K562 (cell line): ENCODE data around the gene NIPAL1. TPM values are rescaled to one million over a fixed set of nuclear protein-coding genes. Genes with fewer than 3 reads are reported as not detected.

Source experiments
- NELFE ChIP-seq: IDR thresholded peaks from 2 replicates; pipeline ENCODE4 v1.6.1; 2011; ENCODE audit warnings: mild to moderate bottlenecking; ENCODE audit not compliant: insufficient read depth, insufficient read length
- NFIC ChIP-seq: fragments of 450-650 bp; IDR thresholded peaks from 2 replicates; pipeline ENCODE4 v1.6.1; 2017; ENCODE audit warnings: mild to moderate bottlenecking, inconsistent platforms
- TRIM28 ChIP-seq: fragments of 450-650 bp; IDR thresholded peaks from 2 replicates; pipeline ENCODE4 v1.6.1; 2017
- ZFP1 ChIP-seq: fragments of 450-650 bp; formaldehyde crosslinking; IDR thresholded peaks from 2 replicates; pipeline ENCODE4 v1.4.0; 2020; ENCODE audit warnings: mild to moderate bottlenecking, mixed read lengths
- ZNF121 ChIP-seq: sonication (generic); formaldehyde crosslinking; conservative IDR thresholded peaks from 2 replicates; pipeline ENCODE4 v1.8.0; 2022; ENCODE audit warnings: missing genetic modification reagents
- polyA plus RNA-seq, 8 experiments: library from polyadenylated mRNA; depleted of rRNA in 4 of 8; stranded (reverse) in 5 of 8; unstranded in 3 of 8; fragments of >200 nt; fragmentation: Nextera tagmentation in 2 of 8; fragmentation: Illumina TruSeq in 1 of 8; extraction: Ambion mirVana in 2 of 8; extraction: Trizol in 1 of 8; gene quantifications; 2 replicates each; pipeline versions ENCODE4 v1.2.1 to v1.2.3, GENCODE V29; 2011 to 2014; ENCODE audit warnings: inconsistent platforms in 1 of 8, missing spikeins in 1 of 8
- total RNA-seq, 7 experiments: library from RNA; depleted of rRNA in 6 of 7; stranded (reverse); fragments of >200 nt in 6 of 7; fragmentation: Illumina TruSeq in 2 of 7; extraction: Trizol in 2 of 7; gene quantifications; 2 replicates each; pipeline versions ENCODE4 v1.2.1 to v1.2.3, GENCODE V29; 2011 to 2021; ENCODE audit warnings: low replicate concordance in 1 of 7
- TF ChIP-seq, protein P1 (sequence below): fragments of 250-450 bp; sonication (Bioruptor Pico); IDR thresholded peaks from 2 replicates; pipeline ENCODE4 v1.5.0; 2020; ENCODE audit warnings: mild to moderate bottlenecking

The NIPAL1 gene
- total and polyA plus RNA-seq, 9 of the 15 experiments (the other 6 are each of a cell fraction or from before 2014, with no cell fraction given): 0.03 to 0.43 (median 0.25) TPM

DNA sequence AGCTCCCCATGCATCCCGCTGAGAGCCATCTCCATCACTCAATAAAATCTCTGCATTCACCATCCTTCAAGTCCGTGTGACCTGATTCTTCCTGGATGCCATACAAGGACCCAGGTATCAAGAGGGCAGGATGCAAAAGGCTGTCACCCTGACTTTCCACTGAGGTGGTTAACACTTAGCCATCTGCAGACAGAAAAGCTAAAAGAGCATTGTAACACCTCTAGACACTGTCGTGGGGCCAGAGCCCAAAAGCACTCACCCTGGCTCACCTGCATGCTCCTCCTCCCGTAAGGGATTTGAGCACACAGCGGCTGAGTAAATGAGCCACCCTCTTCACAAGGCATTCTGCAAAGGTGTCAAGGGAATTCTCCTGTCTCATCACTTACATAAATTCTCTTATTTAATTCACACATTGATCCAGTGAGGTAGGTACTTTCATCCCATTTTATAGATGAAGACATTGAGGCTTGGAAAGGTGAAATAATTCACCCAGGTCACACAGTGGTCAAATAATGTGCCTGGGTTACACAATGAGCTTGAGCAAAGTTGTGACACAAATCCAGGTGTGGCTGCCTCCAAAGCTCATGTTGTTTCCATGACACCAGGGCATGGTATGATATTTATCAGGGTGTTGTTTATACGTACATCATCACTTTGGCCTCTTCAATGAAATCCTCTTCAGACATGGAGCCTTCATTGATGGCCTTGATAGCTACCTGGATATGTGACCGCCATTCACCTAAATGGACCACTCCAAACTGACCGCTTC lies 69.4 kb downstream of the NIPAL1 start (continued):
- TF ChIP-seq NELFE: no peak
- no peak for TF ChIP-seq TRIM28
- no peak for TF ChIP-seq ZFP1 (CRISPR knock-in tag)
- TF ChIP-seq, protein P1, sequence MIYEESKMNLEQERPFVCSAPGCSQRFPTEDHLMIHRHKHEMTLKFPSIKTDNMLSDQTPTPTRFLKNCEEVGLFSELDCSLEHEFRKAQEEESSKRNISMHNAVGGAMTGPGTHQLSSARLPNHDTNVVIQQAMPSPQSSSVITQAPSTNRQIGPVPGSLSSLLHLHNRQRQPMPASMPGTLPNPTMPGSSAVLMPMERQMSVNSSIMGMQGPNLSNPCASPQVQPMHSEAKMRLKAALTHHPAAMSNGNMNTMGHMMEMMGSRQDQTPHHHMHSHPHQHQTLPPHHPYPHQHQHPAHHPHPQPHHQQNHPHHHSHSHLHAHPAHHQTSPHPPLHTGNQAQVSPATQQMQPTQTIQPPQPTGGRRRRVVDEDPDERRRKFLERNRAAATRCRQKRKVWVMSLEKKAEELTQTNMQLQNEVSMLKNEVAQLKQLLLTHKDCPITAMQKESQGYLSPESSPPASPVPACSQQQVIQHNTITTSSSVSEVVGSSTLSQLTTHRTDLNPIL: no peak
- no peak for TF ChIP-seq NFIC
- TF ChIP-seq ZNF121 (CRISPR knock-in tag): no peak

Other genes starting within 250 kb of the NIPAL1 start
- 0.04 TPM in 1 of 2 replicates, not detected in the other for gene CORIN, start 178.7 kb upstream of the NIPAL1 start, total RNA-seq (2014; rRNA removed)
- 0.06 and 0.15 TPM in 2 replicates for gene CORIN, start 178.7 kb upstream of the NIPAL1 start, total RNA-seq (2014; rRNA removed; fragmentation: Illumina TruSeq; extraction: Trizol)
- 0.04 TPM in 1 of 2 replicates, not detected in the other for gene CORIN, start 178.7 kb upstream of the NIPAL1 start, total RNA-seq (2015; rRNA removed; fragmentation: Illumina TruSeq; extraction: Trizol)
- 0.31 TPM in 1 of 2 replicates, not detected in the other for gene CORIN, start 178.7 kb upstream of the NIPAL1 start, total RNA-seq (2021)
- 0.07 and 0.12 TPM in 2 replicates for gene CORIN, start 178.7 kb upstream of the NIPAL1 start, polyA plus RNA-seq (2011; rRNA removed)
- not detected in 2 replicates for gene CORIN, start 178.7 kb upstream of the NIPAL1 start, polyA plus RNA-seq (2014; fragmentation: Illumina TruSeq; extraction: Trizol)
- gene CORIN, start 178.7 kb upstream of the NIPAL1 start, polyA plus RNA-seq (2014; fragmentation: Nextera tagmentation; extraction: Ambion mirVana): not detected
- gene CORIN, start 178.7 kb upstream of the NIPAL1 start, polyA plus RNA-seq (2014; rRNA removed): 0.08 TPM in 1 of 2 replicates, not detected in the other
- gene NFXL1, start 102.2 kb upstream of the NIPAL1 start, total RNA-seq (2014; rRNA removed): 9.1 and 15.1 TPM in 2 replicates
- gene NFXL1, start 102.2 kb upstream of the NIPAL1 start, total RNA-seq (2014; rRNA removed; fragmentation: Illumina TruSeq; extraction: Trizol): 10.6 and 11.2 TPM in 2 replicates
- gene NFXL1, start 102.2 kb upstream of the NIPAL1 start, total RNA-seq (2015; rRNA removed; fragmentation: Illumina TruSeq; extraction: Trizol): 8.7 and 9.5 TPM in 2 replicates
- gene NFXL1, start 102.2 kb upstream of the NIPAL1 start, total RNA-seq (2021): 16.1 and 18.8 TPM in 2 replicates
- gene NFXL1, start 102.2 kb upstream of the NIPAL1 start, polyA plus RNA-seq (2011; rRNA removed): 22.4 and 27.0 TPM in 2 replicates
- gene NFXL1, start 102.2 kb upstream of the NIPAL1 start, polyA plus RNA-seq (2014; fragmentation: Illumina TruSeq; extraction: Trizol): 10.4 and 13.0 TPM in 2 replicates
- gene NFXL1, start 102.2 kb upstream of the NIPAL1 start, polyA plus RNA-seq (2014; fragmentation: Nextera tagmentation; extraction: Ambion mirVana): 1 to 10 TPM; 7.5 to 8.0 TPM
- 12.8 and 13.6 TPM in 2 replicates for gene NFXL1, start 102.2 kb upstream of the NIPAL1 start, polyA plus RNA-seq (2014; rRNA removed)
- not detected in 2 replicates for gene CNGA1, start 91 bp upstream of the NIPAL1 start, total RNA-seq (2014; rRNA removed)
- 0.06 TPM in 1 of 2 replicates, not detected in the other for gene CNGA1, start 91 bp upstream of the NIPAL1 start, total RNA-seq (2014; rRNA removed; fragmentation: Illumina TruSeq; extraction: Trizol)
- gene CNGA1, start 91 bp upstream of the NIPAL1 start, total RNA-seq (2015; rRNA removed; fragmentation: Illumina TruSeq; extraction: Trizol): not detected in 2 replicates
- 0.29 TPM in 1 of 2 replicates, not detected in the other for gene CNGA1, start 91 bp upstream of the NIPAL1 start, total RNA-seq (2021)
- 0.03 and 0.05 TPM in 2 replicates for gene CNGA1, start 91 bp upstream of the NIPAL1 start, polyA plus RNA-seq (2011; rRNA removed)
- gene CNGA1, start 91 bp upstream of the NIPAL1 start, polyA plus RNA-seq (2014; fragmentation: Illumina TruSeq; extraction: Trizol): 0.04 TPM in 1 of 2 replicates, not detected in the other
- gene CNGA1, start 91 bp upstream of the NIPAL1 start, polyA plus RNA-seq (2014; fragmentation: Nextera tagmentation; extraction: Ambion mirVana): not detected
- gene CNGA1, start 91 bp upstream of the NIPAL1 start, polyA plus RNA-seq (2014; rRNA removed): 0.04 TPM in 1 of 2 replicates, not detected in the other
- gene TXK, start 117.5 kb downstream of the NIPAL1 start, total RNA-seq (2014; rRNA removed): 0.61 TPM in 1 of 2 replicates, not detected in the other
- gene TXK, start 117.5 kb downstream of the NIPAL1 start, total RNA-seq (2014; rRNA removed; fragmentation: Illumina TruSeq; extraction: Trizol): 0.36 and 0.64 TPM in 2 replicates
- 1.1 TPM in 2 replicates for gene TXK, start 117.5 kb downstream of the NIPAL1 start, total RNA-seq (2015; rRNA removed; fragmentation: Illumina TruSeq; extraction: Trizol)
- gene TXK, start 117.5 kb downstream of the NIPAL1 start, total RNA-seq (2021): 0.40 and 0.67 TPM in 2 replicates
- gene TXK, start 117.5 kb downstream of the NIPAL1 start, polyA plus RNA-seq (2011; rRNA removed): 0.25 and 0.60 TPM in 2 replicates
- gene TXK, start 117.5 kb downstream of the NIPAL1 start, polyA plus RNA-seq (2014; fragmentation: Illumina TruSeq; extraction: Trizol): 0.66 and 0.91 TPM in 2 replicates
- under 1 TPM; 0.24 to 0.51 TPM for gene TXK, start 117.5 kb downstream of the NIPAL1 start, polyA plus RNA-seq (2014; fragmentation: Nextera tagmentation; extraction: Ambion mirVana)
- gene TXK, start 117.5 kb downstream of the NIPAL1 start, polyA plus RNA-seq (2014; rRNA removed): 0.16 and 0.77 TPM in 2 replicates